ENCODE results near the gene JDP2.

Gene JDP2

DNA sequence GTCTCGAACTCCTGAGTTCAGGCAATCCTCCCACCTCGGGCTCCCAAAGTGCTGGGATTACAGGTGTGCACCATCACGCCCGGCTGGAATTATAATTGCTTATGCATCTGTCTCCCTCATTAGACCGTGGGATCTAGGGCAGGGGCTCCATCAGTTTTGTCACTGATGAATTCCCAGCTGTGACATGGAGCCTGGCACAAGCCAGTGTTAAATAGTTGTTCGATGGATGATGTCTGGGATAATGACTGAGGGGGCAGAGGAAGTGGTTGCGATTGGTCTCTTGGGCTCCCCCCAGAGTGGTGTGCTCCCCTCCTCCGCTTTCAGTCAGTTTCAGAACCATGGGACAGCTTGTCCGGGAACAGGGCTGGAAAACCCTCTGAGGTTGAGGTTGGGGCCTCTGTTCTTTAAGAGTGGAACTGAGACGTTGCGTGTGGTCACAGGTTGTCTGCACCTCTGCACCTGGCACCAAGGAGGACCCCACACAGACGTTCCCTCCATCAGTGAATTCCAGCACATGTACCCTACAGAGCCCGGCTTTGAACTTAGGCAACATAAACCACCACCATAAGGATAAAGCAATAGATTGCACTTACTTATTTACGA lies 63.7 kb downstream of the JDP2 start:
- DNase-seq, result no peak

- no peak for DNase-seq
Observed at GRCh38 chr14:75492832-75493591, 65.2 kb downstream of the JDP2 start.

GRCh38 chr14:75493592-75494087 lies 65.8 kb downstream of the JDP2 start:
- DNase-seq, result no peak

- no peak for DNase-seq
Observed at GRCh38 chr14:75494896-75495295, 67.1 kb downstream of the JDP2 start.

- no peak for DNase-seq
Observed at GRCh38 chr14:75495399-75495798, 67.6 kb downstream of the JDP2 start.

GRCh38 chr14:75495882-75496281 lies 68.1 kb downstream of the JDP2 start:
- DNase-seq, result no peak

GRCh38 chr14:75496755-75497154 lies 68.9 kb downstream of the JDP2 start:
- DNase-seq, result no peak

- DNase-seq, result no peak
Observed at GRCh38 chr14:75497191-75497590, 69.4 kb downstream of the JDP2 start.

- DNase-seq, result no peak
Observed at GRCh38 chr14:75497701-75498100, 69.9 kb downstream of the JDP2 start.

DNA sequence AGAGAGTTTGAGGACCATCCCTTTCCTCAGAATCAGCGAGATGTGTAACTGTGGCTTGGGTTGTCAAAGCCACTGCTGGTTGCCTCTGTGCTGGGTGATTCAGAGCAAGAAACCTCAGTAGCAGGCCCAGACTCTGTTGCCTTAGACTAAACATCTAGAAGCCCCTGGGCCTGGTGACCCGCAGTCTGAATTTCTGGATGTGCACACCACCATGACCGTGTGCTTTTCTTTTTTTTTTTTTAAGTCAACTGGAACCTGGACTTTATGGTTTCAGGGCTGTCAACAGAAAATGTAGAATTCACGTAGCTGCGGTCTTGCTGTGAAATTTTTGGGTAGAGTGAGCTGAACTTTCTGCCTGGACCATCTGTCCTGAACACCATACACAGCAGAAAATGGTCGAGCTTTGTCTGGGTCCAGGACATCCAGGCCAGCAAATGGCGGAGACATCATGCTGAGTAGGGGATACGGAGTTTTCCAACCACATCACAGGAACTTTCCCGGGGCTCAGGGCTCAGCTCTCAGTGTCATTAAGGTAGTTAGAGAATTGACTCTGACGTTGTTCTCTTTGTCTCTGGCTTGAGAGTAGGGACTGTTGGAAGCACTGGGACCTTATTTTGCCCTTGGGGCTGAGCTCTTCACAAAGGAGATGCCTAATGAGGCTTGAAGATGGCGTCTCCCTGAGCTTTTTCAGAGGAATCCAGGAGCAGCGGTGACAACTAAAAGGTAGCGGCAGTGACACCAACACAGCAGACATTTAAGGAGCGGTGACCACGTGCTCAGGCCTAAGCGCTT lies 71.5 kb downstream of the JDP2 start:
- peak; percentile 43 for DNase-seq

DNA sequence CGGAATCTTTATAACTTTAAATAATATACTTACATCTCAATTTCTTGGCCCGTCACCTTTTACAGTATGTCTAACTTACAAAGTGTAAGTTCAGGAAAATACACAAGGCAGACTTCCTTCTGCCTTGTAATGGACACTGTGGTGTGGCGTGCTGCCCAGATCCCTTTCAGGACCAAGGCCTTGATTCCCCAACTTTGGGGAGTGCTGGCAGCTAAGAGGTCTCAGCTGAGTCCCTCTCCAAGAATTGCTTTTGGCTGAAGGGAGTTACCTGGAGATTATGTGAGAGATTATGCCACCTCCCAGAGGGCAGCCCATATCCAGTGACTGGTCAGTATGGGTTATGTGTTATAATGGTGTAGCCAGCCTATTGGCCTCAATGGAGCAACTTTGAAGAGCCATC lies 73.3 kb downstream of the JDP2 start:
- no peak for DNase-seq

DNA sequence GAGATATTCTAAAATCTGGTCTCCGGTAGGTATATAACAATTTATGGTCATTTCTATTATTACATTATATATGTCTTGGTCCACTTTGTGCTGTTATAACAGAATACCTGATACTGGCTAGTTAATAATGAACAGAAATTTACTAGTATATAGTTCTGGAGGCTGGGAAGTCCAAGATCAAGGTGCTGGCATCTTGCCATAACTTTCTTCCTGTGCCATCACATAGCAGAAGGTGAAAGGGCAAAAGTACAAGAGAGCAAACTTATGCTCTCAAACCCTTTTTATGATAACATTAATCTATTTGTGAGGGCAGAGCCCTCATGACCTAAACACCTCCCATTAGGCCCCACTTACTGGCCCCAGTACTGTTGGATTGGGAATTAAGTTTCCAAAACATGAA lies 76.6 kb downstream of the JDP2 start:
- DNase-seq, result no peak

- no peak for DNase-seq
Observed at GRCh38 chr14:75506930-75507329, 79.1 kb downstream of the JDP2 start.

- no peak for DNase-seq
Observed at GRCh38 chr14:75510547-75510946, 82.7 kb downstream of the JDP2 start.

- DNase-seq, result no peak
Observed at GRCh38 chr14:75511201-75511600, 83.4 kb downstream of the JDP2 start.

GRCh38 chr14:75513911-75514672 lies 86.3 kb downstream of the JDP2 start:
- DNase-seq, result no peak

DNA sequence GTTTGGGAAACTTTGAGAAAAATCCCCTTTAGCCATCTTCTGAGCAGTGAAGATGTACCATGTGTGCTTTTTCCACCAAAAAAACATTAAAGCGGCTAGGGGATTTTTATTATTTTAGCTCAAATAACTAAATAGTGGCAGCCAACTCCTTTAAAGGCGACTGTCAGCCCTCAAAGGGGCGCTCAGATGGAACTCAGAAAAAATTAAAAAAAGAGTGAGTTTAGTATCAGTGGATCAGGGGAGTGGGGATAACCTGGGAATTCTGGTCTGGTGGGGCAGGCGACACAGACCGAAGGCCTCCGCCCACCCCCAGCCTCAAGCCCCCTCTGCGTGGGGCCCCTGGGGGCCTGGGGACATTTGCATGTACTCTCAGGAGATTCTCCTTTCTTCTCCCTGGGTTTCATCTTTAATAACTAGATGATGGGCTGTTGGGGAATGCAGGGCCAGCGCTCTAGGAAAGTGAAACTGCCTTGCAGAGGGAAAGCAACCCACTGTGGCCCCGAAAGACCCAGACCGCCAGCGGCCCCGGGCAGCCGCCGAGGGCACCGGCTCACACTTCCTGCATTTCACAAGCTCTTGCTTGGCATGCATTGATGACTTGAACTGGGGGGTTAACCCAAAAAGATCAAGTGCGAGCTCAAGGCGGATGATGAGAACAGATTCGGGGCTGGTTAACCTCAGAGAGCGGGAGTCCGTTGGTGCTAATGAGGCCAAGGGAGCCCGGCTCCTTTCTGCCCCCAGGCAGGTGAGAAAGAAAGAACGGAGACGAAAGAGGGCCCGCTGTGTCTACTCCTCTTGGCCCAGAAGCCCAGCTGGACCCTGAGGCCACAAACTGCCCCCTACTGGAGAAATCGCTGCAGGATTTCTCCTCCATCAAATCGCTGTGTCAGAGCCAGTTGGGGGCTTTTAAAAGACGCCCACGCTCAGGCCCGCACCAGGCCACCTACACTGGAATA lies 87.1 kb downstream of the JDP2 start:
- peak; percentile 71 for DNase-seq

DNA sequence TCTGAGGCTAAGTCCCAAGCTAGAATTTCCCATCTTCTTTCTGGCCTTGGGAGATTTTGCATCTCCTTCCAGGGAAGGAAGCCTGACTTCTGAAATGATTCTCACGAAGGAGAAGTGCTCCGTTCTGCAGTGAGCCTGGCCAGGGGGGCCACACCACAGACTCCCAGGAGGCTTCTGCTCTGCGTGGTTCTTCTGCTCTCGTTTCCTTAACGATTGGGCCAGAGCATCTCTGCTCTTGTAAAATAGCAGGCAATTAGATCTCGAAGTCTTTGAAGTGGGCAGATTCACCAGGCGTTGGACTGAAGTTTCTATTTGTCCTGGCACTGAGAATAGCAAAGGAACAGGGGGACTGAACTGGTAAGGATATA lies 87.8 kb downstream of the JDP2 start:
- peak; percentile 64 for DNase-seq

DNA sequence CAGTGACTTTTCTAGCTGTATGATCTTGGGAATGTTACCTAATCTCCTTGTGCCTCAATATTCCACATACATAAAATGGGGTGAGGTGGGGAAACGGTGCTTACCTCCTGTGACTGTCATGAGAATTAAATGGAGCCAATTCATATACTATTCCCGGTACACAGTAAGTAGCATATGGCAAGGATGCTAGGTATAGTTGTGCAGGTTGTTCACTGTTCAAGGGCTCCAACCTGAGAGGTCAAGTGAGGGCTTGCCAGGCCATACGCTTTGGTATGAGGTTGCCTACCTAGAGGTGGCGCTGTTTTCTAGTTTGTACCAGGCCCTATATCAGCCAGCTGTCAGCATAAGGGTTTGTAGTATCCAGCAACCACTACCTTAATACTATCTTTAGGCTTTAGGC lies 90.8 kb downstream of the JDP2 start:
- DNase-seq, result no peak

GRCh38 chr14:75519394-75519793 lies 91.6 kb downstream of the JDP2 start:
- DNase-seq, result no peak

DNA sequence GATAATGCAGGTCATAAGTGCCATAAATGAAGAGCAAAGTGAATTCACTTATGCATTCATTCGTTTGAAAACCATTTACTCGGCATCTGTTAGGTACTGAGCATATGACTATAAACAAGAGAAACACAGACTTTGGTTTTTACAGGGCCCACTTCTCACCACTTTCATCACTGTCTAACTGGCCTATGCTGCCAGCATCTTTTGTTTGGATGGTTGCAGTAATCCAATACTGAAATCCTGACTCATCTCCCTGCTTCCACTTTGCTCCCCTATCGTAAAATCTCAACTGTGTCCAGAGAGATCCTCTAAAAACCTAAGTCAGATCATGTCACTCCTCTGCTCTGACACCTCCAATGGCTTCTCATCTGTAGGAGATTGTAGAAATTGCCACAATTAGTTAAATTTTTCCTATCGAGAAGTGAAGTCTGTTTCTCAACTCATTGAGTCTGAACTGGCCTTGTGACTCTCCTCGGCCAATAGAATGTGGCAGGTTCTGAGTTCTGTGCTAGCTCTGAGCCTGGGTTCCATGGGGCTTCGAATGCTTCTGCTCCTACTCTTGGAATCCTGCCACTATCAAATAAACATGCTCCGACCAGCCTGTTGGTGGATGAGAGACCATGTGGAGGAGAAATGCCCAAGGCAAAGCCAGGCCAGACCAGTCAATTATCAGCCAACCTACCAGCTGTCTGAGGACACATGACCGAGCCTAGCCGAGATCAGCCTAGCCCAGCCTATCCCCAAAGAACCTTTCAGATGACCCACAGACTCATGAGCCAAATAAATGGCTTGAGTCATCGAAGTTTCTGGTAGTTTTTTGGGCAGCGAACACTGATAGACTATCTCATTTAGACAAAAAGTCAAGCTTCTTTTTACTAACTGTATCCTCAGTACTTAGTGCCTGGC lies 92.3 kb downstream of the JDP2 start:
- DNase-seq, result no peak
